ENCODE results near the gene CYREN.
A peak's percentile ranks its signal among the peaks of the same experiment; 100 is the strongest.

- TF ChIP-seq GTF2F1 (IDR thresholded peaks at IDR 0.05; ENCODE audit: low read length) (no peak), CTCF (CRISPR knock-in tag; IDR thresholded peaks at IDR 0.05) (peak; percentile 90), AFF4 (CRISPR knock-in tag; IDR thresholded peaks at IDR 0.05) (0 out of 2 replicates have a peak, but pooled peaks have one; percentile 52), EZH2 (conservative IDR thresholded peaks at IDR 0.05; ENCODE audit: low read depth, low read length) (no peak), RFX1 (IDR thresholded peaks at IDR 0.05) (no peak), ZNF124 (CRISPR knock-in tag; IDR thresholded peaks at IDR 0.05) (no peak), KLF13 (CRISPR knock-in tag; IDR thresholded peaks at IDR 0.05) (no peak), POLR2A (IDR thresholded peaks at IDR 0.05; ENCODE audit: insufficient read depth in 1 of 2, low read depth in 2 of 2, low read length in 2 of 2) (peak in 1 of 2 experiments; percentile 56; a peak in 2 of 4 replicates), ZBTB43 (CRISPR knock-in tag; conservative IDR thresholded peaks at IDR 0.05) (no peak), SRSF1 (optimal IDR thresholded peaks at IDR 0.05; ENCODE audit: low read depth, low read length) (no peak), ZNF776 (CRISPR knock-in tag; IDR thresholded peaks at IDR 0.05) (no peak), ZNF543 (CRISPR knock-in tag; IDR thresholded peaks at IDR 0.05) (no peak), SIN3A (IDR thresholded peaks at IDR 0.05; ENCODE audit: borderline replicate concordance, low read depth, low read length) (no peak), ZNF768 (CRISPR knock-in tag; IDR thresholded peaks at IDR 0.05) (peak; percentile 82)
Observed at GRCh38 chr7:135169141-135169963, 1.2 kb downstream of the CYREN start.
